ENCODE data around the gene OR1I1. TPM values are rescaled to one million over a fixed set of nuclear protein-coding genes. Genes with fewer than 3 reads are reported as not detected.

Gene OR1I1
- polyA plus RNA-seq, 3 donors from 2014 or later: not detected

GRCh38 chr19:15128162-15128770 lies 46.3 kb downstream of the OR1I1 start:
- Mint-ChIP-seq H3K4me3 (no peak overlapping the region), H3K27ac (no peak overlapping the region), H3K4me1 (peaks cover 17 to 23% of the 10 kb centered on the region in 2 donors)

DNA sequence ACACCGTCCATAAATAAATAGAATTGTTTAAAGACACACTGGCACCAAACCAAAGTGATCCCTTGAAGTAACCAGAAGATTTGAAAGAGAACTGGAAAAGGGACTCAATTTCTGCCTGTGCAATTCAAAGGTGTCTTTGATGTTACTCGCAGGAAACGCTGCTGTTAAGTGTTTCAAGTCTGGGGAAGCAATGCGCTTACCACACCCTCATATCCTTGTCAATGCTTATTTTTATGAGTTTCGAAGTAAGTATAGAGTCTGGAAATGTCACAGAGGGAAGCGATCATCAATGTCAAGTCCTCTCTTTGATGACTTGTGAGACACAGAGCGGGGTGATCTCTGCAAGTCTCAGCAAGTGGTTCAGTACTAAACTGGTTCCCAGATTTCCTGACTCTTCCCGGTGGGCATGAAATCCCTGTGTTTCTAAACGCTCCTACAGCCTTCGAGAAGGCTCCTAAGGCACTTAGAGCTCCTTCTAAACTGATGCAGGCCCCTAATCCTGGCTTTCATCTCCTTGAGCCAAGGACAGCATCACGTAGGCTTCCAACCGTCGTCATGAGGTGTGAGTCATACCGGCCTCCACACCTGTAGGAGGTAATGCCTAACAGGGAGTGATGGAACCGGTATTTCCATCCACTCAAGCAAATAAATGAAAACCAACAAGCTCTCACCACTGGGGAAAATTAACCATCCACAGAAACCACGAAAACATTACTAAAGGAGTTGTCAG lies 48.0 kb downstream of the OR1I1 start:
- H3K27me3 Mint-ChIP-seq (ENCODE audit: low read depth in 3 of 3): peaks cover 7 to 23% (median 11%) of the 10 kb centered on the region in 3 donors
- no peak overlapping the region for H3K4me3 Mint-ChIP-seq
- no peak overlapping the region for H3K27ac Mint-ChIP-seq
- H3K4me1 Mint-ChIP-seq: peaks cover 7 to 10% of the 10 kb centered on the region in 2 donors
- no peak for DNase-seq
- H3K36me3 Mint-ChIP-seq: no peaks in the 10 kb centered on the region
- H3K9me3 Mint-ChIP-seq: no peaks in the 10 kb centered on the region

More at GRCh38 chr19:15128162-15128770, 46.3 kb downstream of the OR1I1 start:
- H3K27me3 Mint-ChIP-seq (ENCODE audit: low read depth in 3 of 3): peaks cover 7 to 17% (median 11%) of the 10 kb centered on the region in 3 donors
- no peaks in the 10 kb centered on the region for H3K36me3 Mint-ChIP-seq
- no peaks in the 10 kb centered on the region for H3K9me3 Mint-ChIP-seq
- no peak for DNase-seq

DNA sequence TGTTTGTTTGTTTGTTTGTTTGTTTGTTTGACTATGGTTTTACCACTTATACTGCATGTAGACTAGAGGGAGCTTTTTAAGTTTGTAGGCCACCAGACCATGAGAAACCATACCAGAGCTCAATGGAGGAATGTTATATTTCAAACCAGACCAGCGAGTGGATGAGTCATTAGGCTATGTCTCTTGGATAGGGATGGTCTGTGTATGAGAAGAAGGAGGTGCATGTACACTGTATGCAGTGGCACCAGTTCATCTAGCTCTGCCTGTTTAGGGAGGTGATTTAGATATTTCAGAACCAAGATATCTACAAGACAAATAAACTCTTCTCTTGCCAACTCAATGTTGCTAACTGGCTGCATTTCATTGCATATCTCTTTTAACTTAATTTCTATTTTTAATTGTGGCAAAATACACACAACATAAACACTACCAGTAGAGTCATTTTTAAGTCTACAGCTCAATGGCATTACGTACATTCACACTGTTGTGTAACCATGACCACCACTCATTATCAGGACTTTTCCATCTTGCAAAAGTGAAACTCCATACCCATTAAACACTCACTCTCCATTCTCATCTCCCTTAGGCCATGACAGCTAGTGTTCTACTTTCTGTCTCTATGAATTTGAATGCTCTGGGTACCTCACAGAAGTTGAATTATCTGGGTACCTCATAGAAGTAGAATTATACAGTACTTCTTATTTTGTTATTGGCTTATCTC lies 54.4 kb downstream of the OR1I1 start:
- Mint-ChIP-seq H3K27ac (no peak overlapping the region), H3K36me3 (no peaks in the 10 kb centered on the region), H3K4me3 (no peak overlapping the region), H3K27me3 (ENCODE audit: low read depth in 3 of 3) (peaks cover 2 to 10% (median 7%) of the 10 kb centered on the region in 3 donors), H3K9me3 (peaks cover 0 to 4% (median 0%) of the 10 kb centered on the region in 6 donors), H3K4me1 (no peaks in the 10 kb centered on the region)
- DNase-seq: no peak

- no peak for DNase-seq
- Mint-ChIP-seq H3K36me3 (no peaks in the 10 kb centered on the region), H3K4me1 (no peaks in the 10 kb centered on the region), H3K4me3 (no peak overlapping the region), H3K27ac (no peak overlapping the region), H3K27me3 (ENCODE audit: low read depth in 3 of 3) (peaks cover 4 to 10% (median 5%) of the 10 kb centered on the region in 3 donors), H3K9me3 (peaks cover 0 to 4% (median 0%) of the 10 kb centered on the region in 6 donors)
Observed at GRCh38 chr19:15137777-15138176, 55.8 kb downstream of the OR1I1 start.

DNA sequence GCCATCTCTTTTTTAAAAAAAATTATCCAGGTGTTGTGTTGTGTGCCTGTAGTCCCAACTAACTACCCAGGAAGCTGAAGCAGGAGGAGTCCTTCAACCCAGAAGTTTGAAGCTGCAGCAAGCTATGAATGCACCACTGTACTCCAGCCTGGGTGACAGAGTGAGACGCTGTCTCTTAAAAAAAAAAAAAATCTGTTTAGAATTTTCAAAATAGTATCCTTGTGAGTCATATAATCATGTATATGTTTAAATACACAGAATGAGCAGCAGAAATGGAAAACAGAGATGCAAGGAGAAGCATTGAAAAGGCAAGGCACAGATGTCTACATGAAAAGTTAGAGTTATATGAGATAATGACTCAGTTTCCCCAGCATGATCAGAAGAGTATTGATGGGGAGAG lies 56.4 kb downstream of the OR1I1 start:
- Mint-ChIP-seq H3K4me3 (no peak overlapping the region), H3K36me3 (no peaks in the 10 kb centered on the region), H3K4me1 (no peaks in the 10 kb centered on the region), H3K27me3 (ENCODE audit: low read depth in 3 of 3) (peaks cover 4 to 10% (median 5%) of the 10 kb centered on the region in 3 donors), H3K27ac (no peak overlapping the region), H3K9me3 (peaks cover 0 to 4% (median 0%) of the 10 kb centered on the region in 6 donors)
- DNase-seq: no peak

DNA sequence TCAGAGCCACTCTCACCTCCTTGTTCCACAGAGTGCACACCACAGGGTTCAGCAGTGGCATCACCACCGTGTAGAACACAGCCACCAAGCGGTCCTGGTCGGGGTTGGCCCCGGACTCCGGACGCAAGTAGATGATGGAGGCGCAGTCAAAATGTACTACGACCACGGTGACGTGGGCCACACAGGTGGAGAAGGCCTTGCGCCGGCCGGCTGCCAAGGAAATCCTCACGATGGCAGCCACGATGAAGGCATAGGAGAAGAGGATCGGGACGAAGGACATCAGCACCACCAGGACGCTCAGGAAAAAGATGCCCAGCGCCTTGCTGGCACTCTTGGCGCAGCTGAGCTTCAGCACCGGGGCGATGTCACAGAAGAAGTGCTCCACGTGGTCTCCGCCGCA lies 59.1 kb downstream of the OR1I1 start:
- no peaks in the 10 kb centered on the region for H3K4me1 Mint-ChIP-seq
- H3K4me3 Mint-ChIP-seq: no peak overlapping the region
- no peaks in the 10 kb centered on the region for H3K36me3 Mint-ChIP-seq
- no peak for DNase-seq
- H3K9me3 Mint-ChIP-seq: peaks cover 0 to 4% (median 0%) of the 10 kb centered on the region in 6 donors
- H3K27me3 Mint-ChIP-seq (ENCODE audit: low read depth in 3 of 3): peaks cover 4 to 5% (median 4%) of the 10 kb centered on the region in 3 donors
- no peak overlapping the region for H3K27ac Mint-ChIP-seq

GRCh38 chr19:15142313-15142712 lies 60.3 kb downstream of the OR1I1 start:
- H3K27me3 Mint-ChIP-seq (ENCODE audit: low read depth in 3 of 3): peaks cover 4 to 5% (median 4%) of the 10 kb centered on the region in 3 donors
- H3K4me1 Mint-ChIP-seq: no peaks in the 10 kb centered on the region
- no peak overlapping the region for H3K4me3 Mint-ChIP-seq

More at GRCh38 chr19:15142313-15142712, 60.3 kb downstream of the OR1I1 start:
- H3K27ac Mint-ChIP-seq: no peak overlapping the region
- peaks cover 0 to 4% (median 0%) of the 10 kb centered on the region in 6 donors for H3K9me3 Mint-ChIP-seq
- DNase-seq: no peak
- no peaks in the 10 kb centered on the region for H3K36me3 Mint-ChIP-seq

Other genes with a start within 250 kb of the OR1I1 start
- gene OR7A5, start 247.0 kb upstream of the OR1I1 start, polyA plus RNA-seq: not detected
- gene OR7C1, start 247.0 kb upstream of the OR1I1 start, polyA plus RNA-seq: not detected
- not detected for gene OR7A10, start 233.3 kb upstream of the OR1I1 start, polyA plus RNA-seq
- gene OR7A17, start 196.1 kb upstream of the OR1I1 start, polyA plus RNA-seq: not detected
- not detected for gene OR7C2, start 140.7 kb upstream of the OR1I1 start, polyA plus RNA-seq
- gene SLC1A6, start 102.3 kb upstream of the OR1I1 start, polyA plus RNA-seq: not detected
- not detected for gene CASP14, start 32.7 kb upstream of the OR1I1 start, polyA plus RNA-seq
- not detected for gene SYDE1, start 25.2 kb downstream of the OR1I1 start, polyA plus RNA-seq
- not detected for gene NOTCH3, start 118.8 kb downstream of the OR1I1 start, polyA plus RNA-seq
- not detected for gene EPHX3, start 150.2 kb downstream of the OR1I1 start, polyA plus RNA-seq

All from immature natural killer cell (primary cell).